HepG2 (cell line): ENCODE data around the gene PIGO. TPM values are rescaled to one million over a fixed set of nuclear protein-coding genes. Genes with fewer than 3 reads are reported as not detected.

ENCODE experiments used
- ATRX ChIP-seq: sonication (generic); formaldehyde crosslinking; IDR thresholded peaks from 2 replicates; pipeline ENCODE4 v1.4.0; 2020; ENCODE audit warnings: missing genetic modification reagents, borderline replicate concordance
- BCL6 ChIP-seq: IDR thresholded peaks from 2 replicates; pipeline ENCODE4 v1.6.1; 2016; ENCODE audit warnings: missing genetic modification reagents, missing compliant biosample characterization
- ERF ChIP-seq: IDR thresholded peaks from 2 replicates; pipeline ENCODE4 v1.6.1; 2018; ENCODE audit warnings: missing biosample characterization, missing genetic modification reagents
- FOSL2 ChIP-seq: sonication (generic); formaldehyde crosslinking; IDR thresholded peaks from 2 replicates; pipeline ENCODE4 v1.4.0; 2020; ENCODE audit warnings: missing genetic modification reagents
- FOXJ3 ChIP-seq: sonication (generic); formaldehyde crosslinking; IDR thresholded peaks from 2 replicates; pipeline ENCODE4 v1.4.0; 2020; ENCODE audit warnings: missing genetic modification reagents, mild to moderate bottlenecking, borderline replicate concordance
- MAFG ChIP-seq: sonication (generic); formaldehyde crosslinking; IDR thresholded peaks from 2 replicates; pipeline ENCODE4 v1.5.1; 2020; ENCODE audit warnings: mild to moderate bottlenecking, missing genetic modification reagents
- MAZ ChIP-seq, 2 experiments: sonication (generic) in 1 of 2; formaldehyde crosslinking in 1 of 2; IDR thresholded peaks; 2 replicates each; pipeline versions ENCODE4 v1.5.0 to v1.6.1; 2012 to 2020; ENCODE audit warnings: low read depth in 2 of 2, mild to moderate bottlenecking in 2 of 2, borderline replicate concordance in 1 of 2, improper control_type of control experiment in 1 of 2, low read length in 1 of 2, missing genetic modification reagents in 1 of 2, moderate library complexity in 1 of 2
- MTF1 ChIP-seq: sonication (generic); formaldehyde crosslinking; IDR thresholded peaks from 2 replicates; pipeline ENCODE4 v1.5.0; 2020; ENCODE audit warnings: missing genetic modification reagents
- ONECUT2 ChIP-seq: sonication (generic); formaldehyde crosslinking; IDR thresholded peaks from 2 replicates; pipeline ENCODE4 v1.4.0; 2020; ENCODE audit warnings: missing genetic modification reagents
- THAP11 ChIP-seq: IDR thresholded peaks from 2 replicates; pipeline ENCODE4 v1.6.1; 2016; ENCODE audit warnings: missing biosample characterization, missing genetic modification reagents
- ZNF460 ChIP-seq: sonication (generic); formaldehyde crosslinking; IDR thresholded peaks from 2 replicates; pipeline ENCODE4 v1.5.1; 2020; ENCODE audit warnings: missing genetic modification reagents, mild to moderate bottlenecking, borderline replicate concordance
- ZNF589 ChIP-seq: sonication (generic); formaldehyde crosslinking; conservative IDR thresholded peaks from 2 replicates; pipeline ENCODE4 v1.8.0; 2022; ENCODE audit warnings: mild to moderate bottlenecking, moderate library complexity, missing genetic modification reagents
- ZNF674 ChIP-seq: sonication (generic); formaldehyde crosslinking; IDR thresholded peaks from 2 replicates; pipeline ENCODE4 v1.5.0; 2020; ENCODE audit warnings: low read depth, mild to moderate bottlenecking, missing genetic modification reagents
- polyA plus RNA-seq, 8 experiments: library from polyadenylated mRNA; depleted of rRNA in 3 of 8; stranded (reverse) in 7 of 8; unstranded in 1 of 8; fragments of >200 nt; fragmentation: Illumina TruSeq in 4 of 8; extraction: Trizol in 4 of 8; gene quantifications; 2 replicates each; pipeline versions ENCODE4 v1.2.1 to v1.2.3, GENCODE V29; 2011 to 2016; ENCODE audit warnings: low read depth in 4 of 8, missing spikeins in 1 of 8, mixed read lengths in 1 of 8; ENCODE audit not compliant: insufficient read depth in 1 of 8
- total RNA-seq, 5 experiments: library from RNA; depleted of rRNA; stranded (reverse); fragments of >200 nt; fragmentation: Illumina TruSeq; extraction: Trizol; gene quantifications; 2 replicates each; pipeline ENCODE4 v1.2.3, GENCODE V29; 2016; ENCODE audit warnings: low read depth in 1 of 5
- TF ChIP-seq, protein P1 (sequence below): sonication (generic); formaldehyde crosslinking; IDR thresholded peaks from 2 replicates; pipeline ENCODE4 v1.4.0; 2020; ENCODE audit warnings: missing genetic modification reagents
- TF ChIP-seq, protein P2 (sequence below): sonication (generic); formaldehyde crosslinking; IDR thresholded peaks from 2 replicates; pipeline ENCODE4 v1.4.0; 2020; ENCODE audit warnings: missing genetic modification reagents
- TF ChIP-seq, protein P3 (sequence below), 2 experiments: sonication (generic) in 1 of 2; formaldehyde crosslinking in 1 of 2; IDR thresholded peaks; 2 replicates each; pipeline versions ENCODE4 v1.5.1 to v1.6.1; 2011 to 2020; ENCODE audit warnings: borderline replicate concordance in 1 of 2, low read depth in 1 of 2, low read length in 1 of 2, mild to moderate bottlenecking in 1 of 2, missing genetic modification reagents in 1 of 2, moderate library complexity in 1 of 2

PIGO gene
- total and polyA plus RNA-seq, 2 of the 13 experiments (the other 11 are each of a cell fraction or from before 2014, with no cell fraction given): 20.5 to 26.2 TPM

DNA sequence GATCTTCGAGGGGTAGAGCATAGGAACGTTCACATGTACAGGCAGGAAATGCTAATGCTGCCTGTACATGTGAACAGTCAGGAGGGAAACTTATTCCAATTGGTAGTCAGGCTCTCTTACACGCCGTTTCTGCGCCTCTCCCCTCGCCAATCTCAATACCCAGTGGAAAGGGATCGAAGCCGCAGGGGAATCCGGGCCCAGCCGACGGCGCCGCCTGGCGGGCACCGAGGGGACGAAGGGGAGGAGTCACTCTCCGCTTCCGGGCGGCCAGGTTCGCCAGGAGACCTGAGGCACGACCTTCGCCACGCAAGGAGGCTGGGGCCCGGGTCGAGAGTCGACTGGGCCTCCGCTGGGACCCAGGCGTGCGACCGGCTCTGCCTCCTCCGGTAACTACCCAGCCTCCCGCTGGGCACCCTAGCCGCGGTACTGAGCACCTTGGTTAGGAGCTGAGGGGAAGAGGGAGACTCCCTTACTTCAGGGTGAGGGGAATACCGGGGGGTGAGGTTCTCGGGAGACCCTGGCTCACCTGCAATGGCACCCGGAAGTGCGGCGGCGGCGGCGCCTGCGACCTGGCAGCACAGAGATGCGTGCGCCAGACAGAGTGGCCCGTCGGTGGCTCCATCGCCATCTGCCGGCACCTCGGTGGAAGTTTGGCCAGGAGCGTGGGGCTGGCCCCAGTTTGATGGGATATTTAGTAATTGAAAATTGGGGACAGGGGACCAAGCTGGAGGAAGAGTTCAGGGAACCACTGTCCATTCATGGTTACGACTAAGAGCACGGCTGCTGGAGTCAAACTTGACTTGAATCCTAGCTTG is at the start of gene PIGO (continued):
- TF ChIP-seq, protein P1, sequence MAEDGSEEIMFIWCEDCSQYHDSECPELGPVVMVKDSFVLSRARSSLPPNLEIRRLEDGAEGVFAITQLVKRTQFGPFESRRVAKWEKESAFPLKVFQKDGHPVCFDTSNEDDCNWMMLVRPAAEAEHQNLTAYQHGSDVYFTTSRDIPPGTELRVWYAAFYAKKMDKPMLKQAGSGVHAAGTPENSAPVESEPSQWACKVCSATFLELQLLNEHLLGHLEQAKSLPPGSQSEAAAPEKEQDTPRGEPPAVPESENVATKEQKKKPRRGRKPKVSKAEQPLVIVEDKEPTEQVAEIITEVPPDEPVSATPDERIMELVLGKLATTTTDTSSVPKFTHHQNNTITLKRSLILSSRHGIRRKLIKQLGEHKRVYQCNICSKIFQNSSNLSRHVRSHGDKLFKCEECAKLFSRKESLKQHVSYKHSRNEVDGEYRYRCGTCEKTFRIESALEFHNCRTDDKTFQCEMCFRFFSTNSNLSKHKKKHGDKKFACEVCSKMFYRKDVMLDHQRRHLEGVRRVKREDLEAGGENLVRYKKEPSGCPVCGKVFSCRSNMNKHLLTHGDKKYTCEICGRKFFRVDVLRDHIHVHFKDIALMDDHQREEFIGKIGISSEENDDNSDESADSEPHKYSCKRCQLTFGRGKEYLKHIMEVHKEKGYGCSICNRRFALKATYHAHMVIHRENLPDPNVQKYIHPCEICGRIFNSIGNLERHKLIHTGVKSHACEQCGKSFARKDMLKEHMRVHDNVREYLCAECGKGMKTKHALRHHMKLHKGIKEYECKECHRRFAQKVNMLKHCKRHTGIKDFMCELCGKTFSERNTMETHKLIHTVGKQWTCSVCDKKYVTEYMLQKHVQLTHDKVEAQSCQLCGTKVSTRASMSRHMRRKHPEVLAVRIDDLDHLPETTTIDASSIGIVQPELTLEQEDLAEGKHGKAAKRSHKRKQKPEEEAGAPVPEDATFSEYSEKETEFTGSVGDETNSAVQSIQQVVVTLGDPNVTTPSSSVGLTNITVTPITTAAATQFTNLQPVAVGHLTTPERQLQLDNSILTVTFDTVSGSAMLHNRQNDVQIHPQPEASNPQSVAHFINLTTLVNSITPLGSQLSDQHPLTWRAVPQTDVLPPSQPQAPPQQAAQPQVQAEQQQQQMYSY (CRISPR knock-in tag): no peak
- TF ChIP-seq ONECUT2 (CRISPR knock-in tag): no peak
- no peak for TF ChIP-seq MTF1
- TF ChIP-seq, protein P2, sequence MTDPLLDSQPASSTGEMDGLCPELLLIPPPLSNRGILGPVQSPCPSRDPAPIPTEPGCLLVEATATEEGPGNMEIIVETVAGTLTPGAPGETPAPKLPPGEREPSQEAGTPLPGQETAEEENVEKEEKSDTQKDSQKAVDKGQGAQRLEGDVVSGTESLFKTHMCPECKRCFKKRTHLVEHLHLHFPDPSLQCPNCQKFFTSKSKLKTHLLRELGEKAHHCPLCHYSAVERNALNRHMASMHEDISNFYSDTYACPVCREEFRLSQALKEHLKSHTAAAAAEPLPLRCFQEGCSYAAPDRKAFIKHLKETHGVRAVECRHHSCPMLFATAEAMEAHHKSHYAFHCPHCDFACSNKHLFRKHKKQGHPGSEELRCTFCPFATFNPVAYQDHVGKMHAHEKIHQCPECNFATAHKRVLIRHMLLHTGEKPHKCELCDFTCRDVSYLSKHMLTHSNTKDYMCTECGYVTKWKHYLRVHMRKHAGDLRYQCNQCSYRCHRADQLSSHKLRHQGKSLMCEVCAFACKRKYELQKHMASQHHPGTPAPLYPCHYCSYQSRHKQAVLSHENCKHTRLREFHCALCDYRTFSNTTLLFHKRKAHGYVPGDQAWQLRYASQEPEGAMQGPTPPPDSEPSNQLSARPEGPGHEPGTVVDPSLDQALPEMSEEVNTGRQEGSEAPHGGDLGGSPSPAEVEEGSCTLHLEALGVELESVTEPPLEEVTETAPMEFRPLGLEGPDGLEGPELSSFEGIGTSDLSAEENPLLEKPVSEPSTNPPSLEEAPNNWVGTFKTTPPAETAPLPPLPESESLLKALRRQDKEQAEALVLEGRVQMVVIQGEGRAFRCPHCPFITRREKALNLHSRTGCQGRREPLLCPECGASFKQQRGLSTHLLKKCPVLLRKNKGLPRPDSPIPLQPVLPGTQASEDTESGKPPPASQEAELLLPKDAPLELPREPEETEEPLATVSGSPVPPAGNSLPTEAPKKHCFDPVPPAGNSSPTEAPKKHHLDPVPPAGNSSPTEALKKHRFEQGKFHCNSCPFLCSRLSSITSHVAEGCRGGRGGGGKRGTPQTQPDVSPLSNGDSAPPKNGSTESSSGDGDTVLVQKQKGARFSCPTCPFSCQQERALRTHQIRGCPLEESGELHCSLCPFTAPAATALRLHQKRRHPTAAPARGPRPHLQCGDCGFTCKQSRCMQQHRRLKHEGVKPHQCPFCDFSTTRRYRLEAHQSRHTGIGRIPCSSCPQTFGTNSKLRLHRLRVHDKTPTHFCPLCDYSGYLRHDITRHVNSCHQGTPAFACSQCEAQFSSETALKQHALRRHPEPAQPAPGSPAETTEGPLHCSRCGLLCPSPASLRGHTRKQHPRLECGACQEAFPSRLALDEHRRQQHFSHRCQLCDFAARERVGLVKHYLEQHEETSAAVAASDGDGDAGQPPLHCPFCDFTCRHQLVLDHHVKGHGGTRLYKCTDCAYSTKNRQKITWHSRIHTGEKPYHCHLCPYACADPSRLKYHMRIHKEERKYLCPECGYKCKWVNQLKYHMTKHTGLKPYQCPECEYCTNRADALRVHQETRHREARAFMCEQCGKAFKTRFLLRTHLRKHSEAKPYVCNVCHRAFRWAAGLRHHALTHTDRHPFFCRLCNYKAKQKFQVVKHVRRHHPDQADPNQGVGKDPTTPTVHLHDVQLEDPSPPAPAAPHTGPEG (CRISPR knock-in tag): 0 out of 2 replicates have a peak, but pooled peaks have one; percentile 46
- peak; percentile 94 for TF ChIP-seq THAP11 (CRISPR knock-in tag)
- peak; percentile 50 for TF ChIP-seq FOSL2 (CRISPR knock-in tag)
- TF ChIP-seq MAZ (IDR thresholded peaks at IDR 0.05; ENCODE audit: borderline replicate concordance, low read depth, low read length): peak; percentile 71; the same call in 1 of the 2 replicates
- peak; percentile 95 for TF ChIP-seq MAZ (CRISPR knock-in tag; IDR thresholded peaks at IDR 0.05; ENCODE audit: low read depth)
- TF ChIP-seq BCL6: peak; percentile 14
- 0 out of 2 replicates have a peak, but pooled peaks have one; percentile 76 for TF ChIP-seq ZNF674 (CRISPR knock-in tag)
- TF ChIP-seq MAFG (CRISPR knock-in tag): no peak
- TF ChIP-seq ZNF460: no peak; the same call in 1 of the 2 replicates
- TF ChIP-seq FOXJ3 (CRISPR knock-in tag): 0 out of 2 replicates have a peak, but pooled peaks have one; percentile 38
- TF ChIP-seq ZNF589: no peak; the same call in 1 of the 2 replicates
- peak; percentile 83 for TF ChIP-seq ERF (CRISPR knock-in tag)
- TF ChIP-seq ATRX (CRISPR knock-in tag): no peak
- TF ChIP-seq, protein P3, sequence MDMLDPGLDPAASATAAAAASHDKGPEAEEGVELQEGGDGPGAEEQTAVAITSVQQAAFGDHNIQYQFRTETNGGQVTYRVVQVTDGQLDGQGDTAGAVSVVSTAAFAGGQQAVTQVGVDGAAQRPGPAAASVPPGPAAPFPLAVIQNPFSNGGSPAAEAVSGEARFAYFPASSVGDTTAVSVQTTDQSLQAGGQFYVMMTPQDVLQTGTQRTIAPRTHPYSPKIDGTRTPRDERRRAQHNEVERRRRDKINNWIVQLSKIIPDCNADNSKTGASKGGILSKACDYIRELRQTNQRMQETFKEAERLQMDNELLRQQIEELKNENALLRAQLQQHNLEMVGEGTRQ (IDR thresholded peaks at IDR 0.05; ENCODE audit: low read depth, low read length): no peak
- TF ChIP-seq, protein P3 (CRISPR knock-in tag; IDR thresholded peaks at IDR 0.05; ENCODE audit: borderline replicate concordance): peak; percentile 17; the same call in 1 of the 2 replicates
